HG03457 (cell line): Measurements from ENCODE around the gene FBXO39.
"Not testable (repeated sequence)": the region's sequence is repeated elsewhere in the genome, so short reads cannot be mapped to it uniquely, and the experiment has no call there.

ENCODE experiments used
- ATAC-seq: cut with Tn5 transposase; IDR thresholded peaks from one replicate; pipeline ENCODE4 v1.9.1; 2021; ENCODE audit warnings: moderate number of reproducible peaks; ENCODE audit not compliant: unreplicated experiment

The FBXO39 gene

DNA sequence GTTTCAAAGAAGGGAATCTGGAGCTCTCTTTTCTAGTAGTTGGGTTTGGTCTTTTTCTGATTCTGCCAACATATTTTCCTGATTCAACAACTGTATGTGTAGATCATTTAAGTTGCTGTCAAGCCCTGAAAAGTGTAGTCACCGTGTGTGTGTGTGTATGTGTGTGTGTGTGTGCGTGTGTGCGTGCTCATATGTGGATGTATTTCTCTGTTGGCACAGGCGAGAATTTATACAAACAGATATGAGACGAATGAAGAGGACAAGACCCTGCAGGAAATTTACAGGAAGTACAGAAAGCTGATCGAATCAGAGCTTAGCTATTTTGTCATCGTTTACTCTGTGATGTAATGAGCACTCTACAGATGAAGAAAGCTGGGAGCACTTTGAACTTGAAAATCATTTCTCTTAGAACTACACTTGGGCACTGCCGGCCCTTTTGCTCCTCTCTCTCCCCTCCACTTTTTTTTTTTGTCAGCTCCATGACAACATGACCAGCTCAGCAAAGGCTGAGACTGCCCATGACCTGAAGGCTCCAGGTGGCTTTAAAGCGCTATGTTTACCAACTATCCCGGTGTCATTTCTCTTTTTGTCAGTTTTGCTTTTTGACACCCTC lies 11.2 kb downstream of the FBXO39 start:
- ATAC-seq, result no peak

DNA sequence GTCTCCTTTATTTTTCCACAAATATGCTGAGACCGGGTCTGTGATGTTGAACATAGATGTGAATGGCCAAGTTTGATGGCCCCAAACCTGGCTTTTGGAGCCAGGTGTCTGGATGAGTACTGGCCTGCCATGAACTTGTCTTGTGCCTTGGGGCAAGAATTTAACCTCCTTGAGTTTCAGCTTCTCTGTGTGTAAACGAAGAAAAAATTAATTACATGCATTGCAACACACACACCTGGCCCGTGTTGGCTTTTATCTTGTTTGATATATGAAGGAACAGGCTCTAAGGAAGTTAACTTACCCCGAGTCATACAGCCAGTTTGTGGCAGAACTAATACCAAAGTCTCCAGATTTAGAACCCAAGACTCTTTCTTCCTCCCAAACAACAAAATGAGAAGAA lies 13.1 kb downstream of the FBXO39 start:
- ATAC-seq, result no peak

DNA sequence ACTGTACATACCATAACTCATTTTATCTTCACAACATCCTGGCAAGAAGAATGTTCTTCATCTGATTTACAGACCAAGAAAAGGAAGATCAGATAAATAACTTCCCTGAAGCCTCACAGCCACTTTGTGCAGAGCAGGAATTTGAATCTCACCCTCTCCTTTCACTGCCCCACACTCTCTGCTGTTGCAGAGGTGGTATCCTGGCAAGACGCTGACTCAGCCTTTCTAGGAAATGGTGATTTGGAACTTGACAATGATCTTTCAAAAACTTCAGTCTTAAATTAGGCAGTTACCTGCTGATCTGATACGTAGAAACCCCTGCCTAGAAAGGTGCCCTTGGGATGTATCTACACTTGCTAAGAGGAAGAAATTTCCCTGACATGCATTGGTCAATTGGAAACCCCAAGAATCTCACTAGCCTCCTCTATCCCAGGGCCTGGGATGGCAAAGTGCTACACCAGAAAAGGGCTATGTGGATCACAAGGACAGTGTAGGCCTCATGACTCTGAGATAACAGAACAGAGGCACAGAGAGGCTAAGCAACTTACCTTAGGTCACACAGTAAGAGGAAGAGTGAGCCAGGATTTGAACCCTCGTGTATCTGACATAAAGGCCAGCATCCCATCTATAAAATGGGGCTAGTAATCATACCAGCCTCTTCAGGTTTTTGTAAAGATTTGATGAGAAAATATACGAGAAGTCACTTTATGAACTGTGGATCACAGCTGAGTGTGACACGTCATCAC lies 17.9 kb downstream of the FBXO39 start:
- ATAC-seq, result no peak

DNA sequence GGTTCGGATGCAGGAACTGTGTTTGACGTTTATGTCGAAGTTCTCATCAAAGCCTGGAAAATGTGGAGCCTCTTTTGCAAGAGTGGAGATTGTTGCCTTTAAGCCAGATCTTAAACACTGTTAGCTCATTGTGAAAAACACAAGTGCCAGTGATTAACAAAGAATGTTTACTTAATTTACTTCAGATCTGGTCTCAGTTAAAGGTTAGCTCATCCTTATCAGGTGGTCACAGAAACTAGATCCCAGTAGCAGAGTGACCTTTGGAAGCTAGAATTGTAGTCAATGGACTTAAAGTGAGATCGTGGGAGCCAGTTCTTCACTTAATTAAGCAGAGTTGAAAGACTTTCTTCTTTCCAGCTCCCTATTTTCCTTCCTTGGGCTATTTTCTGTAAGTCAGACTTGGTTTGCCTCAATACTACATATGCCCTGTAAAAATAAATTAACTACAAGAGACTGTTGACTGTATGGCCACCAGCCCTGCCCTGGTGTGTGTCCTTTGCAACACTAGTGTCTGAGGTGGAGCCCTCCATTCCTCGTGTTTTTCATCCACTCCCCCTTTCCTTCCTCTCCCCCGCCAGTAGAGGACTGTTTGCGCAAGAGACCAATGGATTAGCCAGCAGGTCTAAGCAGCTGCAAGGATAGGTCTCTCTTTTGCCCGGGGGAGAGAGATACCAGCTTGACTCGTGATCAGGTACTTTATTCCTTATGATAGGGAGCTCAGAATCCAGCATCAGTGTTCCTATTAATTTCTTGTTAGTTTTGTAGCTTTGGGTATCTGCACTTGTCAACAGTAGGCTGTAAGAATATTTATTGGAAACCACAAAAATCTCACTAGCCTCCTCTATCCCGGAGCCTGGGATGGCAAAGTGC lies 20.2 kb downstream of the FBXO39 start:
- no peak for ATAC-seq

DNA sequence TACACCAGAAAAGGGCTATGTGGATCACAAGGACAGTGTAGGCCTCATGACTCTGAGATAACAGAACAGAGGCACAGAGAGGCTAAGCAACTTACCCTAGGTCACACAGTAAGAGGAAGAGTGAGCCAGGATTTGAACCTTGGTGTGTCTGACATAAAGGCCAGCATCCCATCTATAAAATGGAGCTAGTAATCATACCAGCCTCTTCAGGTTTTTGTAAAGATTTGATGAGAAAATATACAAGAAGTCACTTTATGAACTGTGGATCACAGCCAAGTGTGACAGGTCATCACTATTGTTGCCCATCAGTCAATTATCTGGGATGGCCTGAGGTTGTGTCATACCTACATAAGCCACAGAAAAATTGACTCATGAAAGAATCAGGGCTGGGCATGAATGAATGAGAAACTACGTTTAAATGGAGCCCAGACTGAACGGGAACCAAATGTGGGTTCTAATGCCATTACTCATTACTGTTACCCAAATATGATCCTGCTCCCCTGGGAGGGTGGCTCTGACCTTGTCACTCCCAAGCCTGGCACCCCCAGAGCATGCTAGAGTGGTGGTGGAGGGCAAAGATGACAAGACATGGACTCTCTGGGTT lies 21.0 kb downstream of the FBXO39 start:
- ATAC-seq, result no peak

DNA sequence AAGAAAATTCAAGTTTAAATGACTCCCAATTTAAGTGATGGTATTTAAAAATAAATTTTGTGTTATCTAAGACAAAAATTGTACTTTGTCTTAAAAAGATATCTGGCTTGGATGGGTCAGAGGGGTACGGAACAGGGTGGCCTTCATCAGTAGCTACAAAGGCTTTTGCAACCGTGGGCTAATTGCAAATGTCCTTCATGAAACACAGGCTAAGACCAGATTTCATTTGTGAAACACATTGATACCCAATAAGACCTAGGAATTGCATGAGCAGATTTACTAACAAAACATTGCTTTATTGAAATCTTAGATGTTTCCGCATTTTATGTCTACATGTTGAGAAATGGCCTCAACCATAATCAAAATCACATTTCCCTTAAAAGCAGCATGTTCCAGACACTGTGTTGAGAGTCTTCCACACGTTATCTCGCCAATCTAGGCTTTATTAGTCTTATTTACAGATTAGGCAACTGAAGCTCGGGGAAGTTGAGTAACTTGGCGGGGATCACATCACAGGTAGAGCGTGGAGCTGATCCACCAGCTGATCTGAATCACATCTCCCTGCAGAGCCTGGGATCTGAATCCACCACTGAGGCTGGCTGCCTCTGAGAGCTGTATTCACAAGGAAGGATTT lies 21.8 kb downstream of the FBXO39 start:
- ATAC-seq, result no peak

DNA sequence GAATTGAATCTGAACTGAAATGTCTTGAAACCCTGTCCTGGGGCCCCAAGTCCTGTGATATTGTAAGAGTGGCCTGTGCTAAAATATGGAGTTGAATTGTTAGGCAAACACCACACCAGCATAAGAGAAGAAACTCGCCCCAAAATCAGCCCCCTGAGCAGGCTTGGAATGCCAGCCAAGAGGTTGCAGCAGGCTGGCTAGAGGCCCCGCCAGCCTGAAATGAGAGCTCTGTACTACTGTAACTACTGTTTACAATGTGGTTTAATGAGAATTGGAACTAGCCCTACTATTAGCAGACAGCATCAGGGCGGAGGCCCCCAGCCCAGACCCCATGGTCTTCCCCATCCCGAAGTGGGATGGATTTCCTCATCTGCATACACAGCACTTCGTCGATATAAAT lies 23.7 kb downstream of the FBXO39 start:
- ATAC-seq, result no peak

DNA sequence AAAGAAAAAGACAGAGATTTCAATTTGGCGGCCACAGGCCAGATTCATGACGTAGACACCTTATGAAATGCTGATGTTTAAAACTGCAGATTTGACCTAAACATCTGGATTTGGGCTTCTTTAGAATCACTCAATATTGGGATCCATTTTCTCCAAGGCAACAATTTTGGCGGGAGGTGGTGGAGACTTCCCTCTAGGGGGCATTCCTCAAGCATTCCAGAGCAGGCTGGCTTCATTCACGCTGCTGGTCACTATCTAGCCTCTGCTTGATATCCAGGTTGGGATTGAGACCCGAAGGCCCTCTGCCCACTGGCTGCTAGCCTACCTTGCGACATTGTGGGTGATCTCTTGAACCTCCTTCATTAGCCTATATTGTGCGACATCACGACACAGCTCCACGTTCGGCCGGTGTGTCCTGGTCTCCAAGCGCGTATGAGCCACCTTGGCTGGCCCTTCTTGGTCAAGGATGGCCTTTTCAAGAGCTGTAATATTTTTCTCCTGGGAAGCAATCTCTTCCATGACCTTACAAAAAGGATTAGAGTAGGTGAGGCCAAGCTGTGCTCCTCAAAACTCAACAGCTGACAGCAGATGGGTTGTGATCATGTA lies 24.5 kb downstream of the FBXO39 start:
- no peak for ATAC-seq

DNA sequence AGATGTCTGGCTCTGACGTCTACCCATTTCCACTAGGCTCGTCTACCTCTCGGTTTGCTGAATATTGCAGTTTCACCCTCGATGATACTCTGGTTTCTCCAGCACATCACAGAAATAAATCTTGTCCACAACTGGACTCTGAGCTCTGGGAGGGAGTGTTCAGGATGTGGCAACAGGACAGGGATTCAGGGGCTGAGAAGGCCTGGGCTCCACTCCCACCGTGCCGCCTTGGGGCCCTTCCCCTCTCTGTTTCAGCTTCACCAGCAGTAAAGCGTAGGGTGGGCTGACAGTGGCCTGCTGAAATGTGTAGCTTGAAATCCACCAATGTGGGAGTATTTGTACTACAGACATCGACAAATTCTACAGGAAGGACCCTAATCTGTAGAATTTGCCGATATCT lies 35.5 kb downstream of the FBXO39 start:
- ATAC-seq, result no peak

DNA sequence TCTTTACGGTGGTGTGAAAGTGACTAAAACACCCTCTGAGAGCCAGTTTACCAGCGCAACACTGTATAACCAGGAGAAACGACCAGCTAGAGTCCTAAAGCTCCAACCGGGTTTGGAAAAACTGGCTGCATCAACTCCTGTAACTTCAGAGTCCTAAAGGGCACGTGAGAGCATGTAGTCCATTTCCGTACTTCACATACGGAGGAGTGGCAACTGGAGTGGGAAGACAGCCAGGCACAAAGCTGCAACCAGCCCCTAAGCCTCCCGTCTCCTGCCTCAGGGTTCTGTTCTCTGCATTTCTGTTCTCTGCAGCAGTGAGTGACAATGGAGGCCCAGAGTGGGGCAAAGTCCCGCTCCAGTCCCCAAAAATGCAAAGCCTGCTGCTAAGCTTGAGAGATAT lies 36.3 kb downstream of the FBXO39 start:
- ATAC-seq, result no peak

DNA sequence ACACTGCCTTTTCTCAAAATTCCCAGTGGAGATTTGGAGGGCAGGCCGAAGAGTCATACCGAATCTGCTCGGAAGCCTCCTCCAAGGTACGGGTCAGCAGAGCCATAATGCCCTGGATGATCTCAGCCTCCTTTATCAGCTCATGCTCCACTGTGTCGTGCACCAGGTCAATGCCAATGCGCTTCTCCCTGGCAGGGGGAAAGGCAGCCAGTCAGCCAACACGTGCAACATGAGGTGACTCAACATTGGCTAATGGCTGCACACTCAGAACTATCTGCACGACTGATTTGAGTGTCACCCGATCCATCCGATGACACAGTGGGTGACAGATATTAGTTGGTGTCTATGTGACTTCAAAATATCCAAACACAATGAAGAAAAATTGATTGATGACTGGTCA lies 39.8 kb downstream of the FBXO39 start:
- ATAC-seq, result no peak

DNA sequence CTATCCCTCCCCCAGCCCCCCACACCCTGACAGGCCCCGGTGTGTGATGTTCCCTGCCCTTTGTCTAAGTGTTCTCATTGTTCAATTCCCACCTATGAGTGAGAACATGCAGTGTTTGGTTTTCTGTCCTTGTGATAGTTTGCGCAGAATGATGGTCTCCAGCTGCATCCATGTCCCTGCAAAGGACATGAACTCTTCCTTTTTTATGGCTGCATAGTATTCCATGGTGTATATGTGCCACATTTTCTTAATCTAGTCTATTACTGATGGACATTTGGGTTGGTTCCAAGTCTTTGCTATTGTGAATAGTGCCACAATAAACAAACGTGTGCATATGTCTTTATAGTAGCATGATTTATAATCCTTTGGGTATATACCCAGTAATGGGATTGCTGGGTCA lies 40.4 kb downstream of the FBXO39 start:
- not testable (repeated sequence) for ATAC-seq

DNA sequence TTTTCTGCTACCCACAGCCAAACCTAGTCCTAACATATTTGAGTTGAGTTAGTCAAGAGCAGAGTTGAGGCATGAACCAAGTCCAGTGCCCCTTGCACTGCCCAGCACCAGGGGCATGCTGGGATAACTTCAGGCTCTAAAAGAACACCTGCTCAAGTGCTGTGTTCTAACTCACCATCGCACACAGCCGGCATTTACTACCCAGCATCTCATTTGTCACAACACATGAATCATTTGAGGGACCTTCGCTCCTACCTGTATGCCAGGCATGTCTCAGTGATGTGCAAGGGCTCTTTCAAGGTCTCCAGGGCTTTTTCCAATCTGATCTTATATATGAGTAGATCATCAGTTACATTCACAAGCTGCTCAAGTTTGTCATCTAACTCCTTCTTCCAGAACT lies 42.9 kb downstream of the FBXO39 start:
- ATAC-seq, result no peak

DNA sequence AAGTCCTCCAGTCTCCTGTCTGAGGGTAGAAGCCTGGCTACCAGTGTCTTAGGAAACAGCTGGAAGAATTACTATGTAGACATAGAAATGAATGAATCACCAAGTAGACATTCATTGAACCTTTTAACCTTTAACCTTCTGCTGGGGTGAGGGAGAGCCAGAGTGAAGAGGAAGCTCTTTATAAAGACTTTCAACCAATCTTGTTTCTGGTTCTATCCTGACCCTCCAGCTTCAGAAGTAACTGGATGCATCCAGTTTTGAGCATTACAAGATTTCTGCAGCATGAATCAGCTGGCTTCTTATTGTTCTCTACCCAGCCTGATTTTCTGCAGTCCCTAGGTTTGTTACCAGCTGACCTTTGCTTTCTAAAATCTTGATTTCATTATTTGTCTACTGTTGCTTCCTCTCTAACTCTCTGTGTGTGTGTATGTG lies 47.0 kb downstream of the FBXO39 start:
- no peak for ATAC-seq

DNA sequence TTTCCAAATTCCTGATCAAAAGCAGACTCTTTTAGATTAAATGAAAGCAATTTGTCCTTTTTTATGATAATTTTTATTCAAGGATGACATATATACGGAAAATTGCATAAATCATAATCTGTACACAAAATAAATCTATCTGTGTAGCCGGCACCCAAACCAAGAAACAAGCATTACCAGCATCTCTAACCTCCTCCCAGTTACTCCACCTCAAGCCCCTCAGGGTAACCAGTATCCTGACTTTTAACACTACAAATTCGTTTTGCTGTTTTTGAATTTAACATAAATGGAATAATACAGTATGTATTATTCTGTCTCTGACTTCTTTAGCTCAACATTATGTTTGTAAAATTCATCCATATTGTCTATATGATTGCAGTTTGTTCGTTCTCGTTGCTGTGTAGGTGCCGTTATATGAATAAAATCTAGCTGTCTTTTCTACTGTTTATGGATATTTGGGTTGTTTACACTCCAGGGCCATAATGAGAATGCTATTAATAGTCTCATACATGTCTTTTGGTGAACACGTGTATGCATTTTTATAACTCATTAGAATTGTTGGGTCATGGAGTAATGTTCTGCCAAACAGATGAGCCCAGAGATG lies 54.5 kb downstream of the FBXO39 start:
- no peak for ATAC-seq

DNA sequence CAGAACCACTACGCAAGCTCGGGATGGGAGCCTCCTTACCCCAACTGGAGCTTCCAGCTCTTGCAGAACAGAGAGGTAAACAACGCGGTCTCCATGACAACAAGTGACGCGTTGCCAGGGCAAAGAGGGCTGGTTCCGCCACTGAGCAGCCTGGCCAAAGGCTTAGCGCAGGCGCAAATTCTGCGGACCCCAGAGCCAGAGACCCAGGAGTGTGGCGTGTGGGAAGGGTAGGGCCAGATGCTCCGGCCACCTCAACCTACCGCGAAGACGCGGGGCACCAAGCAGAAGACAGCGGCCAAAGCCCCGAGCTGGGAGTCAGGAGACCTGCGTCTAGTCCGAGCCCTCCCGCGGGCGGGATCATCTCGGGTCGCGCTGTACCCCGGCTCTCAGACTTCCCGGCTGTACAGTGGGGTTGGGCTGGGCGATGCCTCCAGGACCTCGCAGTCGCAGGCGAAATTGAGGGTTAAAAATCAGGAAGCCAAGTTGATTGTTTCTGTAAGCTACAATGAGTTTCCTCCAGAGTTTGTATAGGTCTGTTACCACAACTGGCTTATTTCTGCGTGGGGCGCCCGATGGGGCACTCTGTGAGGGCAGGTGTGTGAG lies 55.7 kb downstream of the FBXO39 start, which contains the start of gene TEKT1:
Gene TEKT1, minus strand, starts transcription at position 69 of the 603 bp plus-strand sequence. CDS start 1,353 bp downstream, outside the sequence.
- ATAC-seq, result no peak
